PFSK-1 (cell line): Measurements from ENCODE around the gene VWA5B2.

ENCODE experiments used
- FOXP2 ChIP-seq: optimal IDR thresholded peaks from 2 replicates; pipeline ENCODE3; 2011; ENCODE audit warnings: borderline replicate concordance, control low read depth, inconsistent platforms; ENCODE audit not compliant: insufficient read depth; ENCODE audit errors: extremely low read length, extremely low read depth
- POLR2AphosphoS5 ChIP-seq: IDR thresholded peaks from 2 replicates; pipeline ENCODE4 v1.6.1; 2012; ENCODE audit warnings: low read depth, mild to moderate bottlenecking, control low read depth, low read length, moderate library complexity
- SIN3A ChIP-seq: IDR thresholded peaks from 2 replicates; pipeline ENCODE4 v1.6.1; 2012; ENCODE audit warnings: mild to moderate bottlenecking, low read length, moderate library complexity, borderline replicate concordance; ENCODE audit not compliant: insufficient read depth
- TAF1 ChIP-seq: IDR thresholded peaks from 2 replicates; pipeline ENCODE4 v1.6.1; 2012; ENCODE audit warnings: low read length, control low read depth, borderline replicate concordance; ENCODE audit not compliant: insufficient read depth
- TF ChIP-seq, protein P1 (sequence below), 2 experiments: IDR thresholded peaks; 2 replicates each; pipeline versions ENCODE4 v1.6.1 to v1.8.0; 2011 to 2012; ENCODE audit warnings: low read depth in 2 of 2, low read length in 2 of 2, control low read depth in 1 of 2, inconsistent platforms in 1 of 2, mild to moderate bottlenecking in 1 of 2, moderate library complexity in 1 of 2; ENCODE audit not compliant: insufficient read depth in 1 of 2

VWA5B2 gene

DNA sequence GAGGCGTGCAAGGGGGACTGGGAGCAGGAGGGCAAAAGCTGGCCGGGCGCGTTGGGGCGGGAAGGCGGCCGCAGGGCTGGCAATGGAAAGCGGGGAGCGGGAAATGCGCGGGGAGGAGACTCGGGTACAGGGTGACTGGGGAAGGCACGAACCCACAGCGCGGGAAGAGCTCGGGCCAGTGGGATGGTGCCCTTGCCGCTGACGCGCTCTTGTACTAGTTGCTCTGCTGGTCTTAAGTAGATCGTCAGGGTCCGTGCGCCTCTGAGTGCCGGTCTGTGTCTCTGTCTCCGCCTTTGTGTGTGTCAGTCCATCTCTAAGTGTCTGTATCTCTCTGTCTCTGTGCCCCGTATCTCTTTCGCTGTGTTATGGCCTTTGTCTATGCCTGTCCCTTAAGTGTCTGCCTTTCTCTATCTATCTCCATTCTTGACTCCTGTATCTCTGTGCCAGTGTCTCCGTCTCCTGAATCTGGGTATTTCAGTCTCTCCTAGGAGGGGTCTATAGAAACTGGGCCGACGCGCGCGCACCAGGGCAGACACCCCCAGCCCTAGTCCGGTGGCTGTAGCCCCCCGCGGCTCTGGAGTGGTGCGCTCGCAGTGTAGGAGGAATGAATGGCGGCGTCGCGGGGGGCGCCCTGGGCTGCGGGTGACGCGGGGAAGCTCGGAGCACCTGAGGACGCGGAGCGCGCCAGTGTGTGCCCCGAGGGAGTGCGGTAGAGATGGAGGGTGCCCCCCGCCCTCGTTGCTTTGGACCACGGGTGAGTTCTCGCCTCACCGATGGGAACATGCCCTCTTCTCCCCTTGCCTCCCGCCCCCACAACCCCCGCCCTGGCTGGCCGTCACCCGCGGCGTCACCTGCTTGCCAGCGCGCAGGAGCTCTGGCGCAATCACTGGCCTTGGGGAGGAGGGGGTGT is 32.7 kb downstream of the VWA5B2 start:
- TF ChIP-seq POLR2AphosphoS5 (no peak), SIN3A (no peak), TAF1 (no peak), FOXP2 (no peak)
- TF ChIP-seq, protein P1, sequence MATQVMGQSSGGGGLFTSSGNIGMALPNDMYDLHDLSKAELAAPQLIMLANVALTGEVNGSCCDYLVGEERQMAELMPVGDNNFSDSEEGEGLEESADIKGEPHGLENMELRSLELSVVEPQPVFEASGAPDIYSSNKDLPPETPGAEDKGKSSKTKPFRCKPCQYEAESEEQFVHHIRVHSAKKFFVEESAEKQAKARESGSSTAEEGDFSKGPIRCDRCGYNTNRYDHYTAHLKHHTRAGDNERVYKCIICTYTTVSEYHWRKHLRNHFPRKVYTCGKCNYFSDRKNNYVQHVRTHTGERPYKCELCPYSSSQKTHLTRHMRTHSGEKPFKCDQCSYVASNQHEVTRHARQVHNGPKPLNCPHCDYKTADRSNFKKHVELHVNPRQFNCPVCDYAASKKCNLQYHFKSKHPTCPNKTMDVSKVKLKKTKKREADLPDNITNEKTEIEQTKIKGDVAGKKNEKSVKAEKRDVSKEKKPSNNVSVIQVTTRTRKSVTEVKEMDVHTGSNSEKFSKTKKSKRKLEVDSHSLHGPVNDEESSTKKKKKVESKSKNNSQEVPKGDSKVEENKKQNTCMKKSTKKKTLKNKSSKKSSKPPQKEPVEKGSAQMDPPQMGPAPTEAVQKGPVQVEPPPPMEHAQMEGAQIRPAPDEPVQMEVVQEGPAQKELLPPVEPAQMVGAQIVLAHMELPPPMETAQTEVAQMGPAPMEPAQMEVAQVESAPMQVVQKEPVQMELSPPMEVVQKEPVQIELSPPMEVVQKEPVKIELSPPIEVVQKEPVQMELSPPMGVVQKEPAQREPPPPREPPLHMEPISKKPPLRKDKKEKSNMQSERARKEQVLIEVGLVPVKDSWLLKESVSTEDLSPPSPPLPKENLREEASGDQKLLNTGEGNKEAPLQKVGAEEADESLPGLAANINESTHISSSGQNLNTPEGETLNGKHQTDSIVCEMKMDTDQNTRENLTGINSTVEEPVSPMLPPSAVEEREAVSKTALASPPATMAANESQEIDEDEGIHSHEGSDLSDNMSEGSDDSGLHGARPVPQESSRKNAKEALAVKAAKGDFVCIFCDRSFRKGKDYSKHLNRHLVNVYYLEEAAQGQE (IDR thresholded peaks at IDR 0.05; ENCODE audit: insufficient read depth in 1 of 2, low read depth in 2 of 2, low read length in 2 of 2) = no peak

DNA sequence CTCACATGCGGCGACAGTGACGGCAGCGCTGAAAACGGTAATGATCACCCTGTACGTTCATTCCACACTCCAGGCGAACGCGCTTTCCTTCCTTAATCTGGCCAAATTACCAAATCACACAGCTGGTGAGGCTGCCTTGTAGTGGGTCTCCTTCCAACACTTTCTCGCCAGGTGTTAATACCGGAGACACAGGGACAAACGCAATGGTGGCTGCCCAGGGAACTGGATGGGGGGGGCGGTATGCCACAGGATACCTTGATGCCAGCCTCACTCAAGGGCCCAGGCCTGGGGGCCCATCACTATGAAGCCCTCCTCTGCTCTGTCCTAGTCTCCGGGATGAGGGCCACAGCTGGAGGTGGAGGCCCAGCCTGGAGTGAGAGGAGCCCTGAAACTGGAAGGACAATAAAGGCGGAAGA is 33.4 kb downstream of the VWA5B2 start:
- TF ChIP-seq, protein P1 (IDR thresholded peaks at IDR 0.05; ENCODE audit: insufficient read depth in 1 of 2, low read depth in 2 of 2, low read length in 2 of 2) = no peak
- TF ChIP-seq FOXP2 (no peak), SIN3A (no peak), TAF1 (no peak)

DNA sequence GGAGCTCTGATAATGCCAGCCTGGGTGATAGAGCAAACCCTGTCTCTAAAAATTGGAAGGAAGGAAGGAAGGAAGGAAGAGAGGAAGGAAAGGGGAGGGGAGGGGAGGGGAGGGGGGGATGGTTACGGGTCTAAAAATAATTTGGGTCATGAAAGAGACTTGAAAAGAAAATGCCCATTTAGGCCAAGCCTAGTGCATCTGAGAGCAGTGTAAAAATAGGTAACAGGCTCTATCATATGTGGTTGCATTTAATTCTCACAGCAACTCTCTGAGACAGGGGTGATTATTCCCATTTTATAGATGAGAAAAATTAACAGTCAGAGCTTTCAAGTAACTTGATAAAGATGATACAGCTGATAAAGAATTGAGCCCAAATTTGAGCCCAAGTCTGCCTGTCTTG is 42.9 kb downstream of the VWA5B2 start:
- TF ChIP-seq, protein P1 (IDR thresholded peaks at IDR 0.05; ENCODE audit: insufficient read depth in 1 of 2, low read depth in 2 of 2, low read length in 2 of 2) = no peak
- TF ChIP-seq TAF1 = no peak
- TF ChIP-seq SIN3A = no peak
- no peak for TF ChIP-seq POLR2AphosphoS5
- no peak for TF ChIP-seq FOXP2

DNA sequence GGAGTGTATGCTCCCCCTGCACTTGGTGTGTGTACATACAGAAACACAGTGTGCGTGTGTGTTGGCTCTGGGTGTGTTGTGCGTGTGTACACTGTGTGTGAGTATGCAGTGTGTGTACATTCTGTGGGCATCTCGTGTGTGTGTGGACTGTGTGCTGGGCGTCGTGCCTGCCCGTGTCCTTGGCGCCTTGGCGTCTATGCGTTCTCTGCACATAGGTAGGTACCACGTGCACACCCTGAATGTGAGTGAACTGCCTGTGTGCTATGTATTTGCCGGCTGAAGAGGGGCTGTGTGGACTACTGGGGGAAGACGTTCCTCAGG is 46.0 kb downstream of the VWA5B2 start:
- TF ChIP-seq SIN3A = no peak
- no peak for TF ChIP-seq TAF1
- TF ChIP-seq POLR2AphosphoS5 = no peak
- TF ChIP-seq, protein P1 (IDR thresholded peaks at IDR 0.05; ENCODE audit: insufficient read depth in 1 of 2, low read depth in 2 of 2, low read length in 2 of 2) = no peak
- no peak for TF ChIP-seq FOXP2
